HG02970 (cell line): ENCODE results near the gene RPH3AL.
"Not testable (repeated sequence)": the region's sequence is repeated elsewhere in the genome, so short reads cannot be mapped to it uniquely, and the experiment has no call there.

Experiments
- ATAC-seq: cut with Tn5 transposase; IDR thresholded peaks from one replicate; pipeline ENCODE4 v1.9.1; 2021; ENCODE audit warnings: mild to moderate bottlenecking, moderate library complexity, moderate number of reproducible peaks; ENCODE audit not compliant: unreplicated experiment, low FRiP score

The RPH3AL gene

DNA sequence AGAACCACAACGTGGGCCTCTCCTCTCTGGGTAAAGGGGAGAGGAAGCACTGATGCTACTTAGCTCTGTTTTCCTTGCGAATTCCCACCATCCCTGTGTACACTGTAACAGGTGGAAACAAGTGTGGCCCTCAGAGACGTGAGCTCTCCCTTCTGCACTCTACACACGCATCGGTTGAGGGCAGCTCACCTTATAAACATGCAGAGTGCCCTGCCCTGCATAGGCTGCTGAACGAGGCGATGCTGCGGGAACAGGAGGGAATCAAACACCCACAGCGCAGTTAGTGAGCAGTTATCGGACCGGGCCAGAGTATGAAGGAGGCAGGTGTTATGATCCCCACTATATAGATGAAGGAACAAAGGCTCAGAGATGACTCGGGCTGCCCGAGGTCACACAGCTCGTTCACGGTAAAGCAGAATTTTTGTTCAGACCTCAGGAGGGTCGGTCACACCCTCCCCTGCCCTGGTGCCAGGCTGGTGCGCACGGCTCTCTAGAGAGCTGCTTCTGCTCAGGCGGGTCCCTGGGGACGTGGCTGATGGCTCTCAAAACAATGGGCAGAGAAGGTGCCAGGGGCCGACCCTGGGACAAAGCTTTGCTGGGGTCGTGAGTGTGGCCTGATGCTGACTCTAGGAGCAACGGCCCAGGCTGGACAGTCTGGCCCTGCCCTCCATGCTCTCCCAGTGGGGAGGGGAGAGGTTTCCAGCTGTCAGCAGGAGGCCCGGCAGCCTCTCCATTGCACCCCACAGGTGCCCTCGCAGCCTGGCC, 68.5 kb downstream of the RPH3AL start:
- no peak for ATAC-seq

DNA sequence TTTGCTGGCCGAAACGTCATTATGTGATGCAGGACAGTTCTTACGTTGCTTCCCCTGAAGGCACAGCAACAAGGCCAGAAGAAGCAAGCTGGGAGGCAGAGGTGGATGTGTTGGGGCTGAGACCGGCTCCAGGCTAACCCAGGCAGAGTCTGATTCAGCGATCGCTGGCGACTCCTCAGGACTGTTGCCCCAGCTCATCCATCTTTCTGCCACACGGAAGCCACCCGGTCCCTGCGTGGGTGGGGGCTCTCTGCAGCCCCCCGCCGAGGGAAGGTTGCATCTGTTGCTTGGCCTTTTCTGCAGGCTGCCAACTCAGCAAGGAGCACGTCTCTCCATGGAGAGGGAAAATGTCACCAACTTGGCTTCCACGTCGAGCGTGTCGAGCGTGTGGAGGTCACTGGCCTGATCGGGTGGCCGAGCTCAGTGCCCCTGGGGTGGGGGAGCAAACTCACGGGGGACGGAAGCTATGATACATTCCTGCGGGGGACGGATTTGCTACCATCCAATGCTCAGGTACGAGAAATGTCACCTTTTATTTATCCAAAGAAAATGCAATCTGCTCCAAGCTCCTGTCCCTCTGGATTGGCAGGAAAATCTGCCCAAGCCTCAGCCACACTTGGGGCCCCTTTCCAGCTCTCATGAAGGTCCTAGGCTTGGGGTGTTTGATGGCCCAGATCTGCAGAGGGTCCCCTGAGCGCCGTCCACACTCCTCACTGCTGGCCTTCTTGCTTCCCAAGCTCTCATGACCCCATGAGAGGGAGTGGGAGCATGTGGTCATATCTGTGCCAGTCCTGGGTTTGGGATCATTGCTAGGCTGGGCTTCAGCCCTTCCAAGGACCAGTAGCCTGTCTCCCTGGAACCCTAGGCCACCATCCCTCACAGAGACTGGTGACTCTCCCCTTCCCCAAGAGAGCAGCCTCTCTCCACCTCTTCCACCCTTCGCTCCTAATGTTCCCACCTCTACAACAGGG, 69.4 kb downstream of the RPH3AL start:
- ATAC-seq, result no peak

DNA sequence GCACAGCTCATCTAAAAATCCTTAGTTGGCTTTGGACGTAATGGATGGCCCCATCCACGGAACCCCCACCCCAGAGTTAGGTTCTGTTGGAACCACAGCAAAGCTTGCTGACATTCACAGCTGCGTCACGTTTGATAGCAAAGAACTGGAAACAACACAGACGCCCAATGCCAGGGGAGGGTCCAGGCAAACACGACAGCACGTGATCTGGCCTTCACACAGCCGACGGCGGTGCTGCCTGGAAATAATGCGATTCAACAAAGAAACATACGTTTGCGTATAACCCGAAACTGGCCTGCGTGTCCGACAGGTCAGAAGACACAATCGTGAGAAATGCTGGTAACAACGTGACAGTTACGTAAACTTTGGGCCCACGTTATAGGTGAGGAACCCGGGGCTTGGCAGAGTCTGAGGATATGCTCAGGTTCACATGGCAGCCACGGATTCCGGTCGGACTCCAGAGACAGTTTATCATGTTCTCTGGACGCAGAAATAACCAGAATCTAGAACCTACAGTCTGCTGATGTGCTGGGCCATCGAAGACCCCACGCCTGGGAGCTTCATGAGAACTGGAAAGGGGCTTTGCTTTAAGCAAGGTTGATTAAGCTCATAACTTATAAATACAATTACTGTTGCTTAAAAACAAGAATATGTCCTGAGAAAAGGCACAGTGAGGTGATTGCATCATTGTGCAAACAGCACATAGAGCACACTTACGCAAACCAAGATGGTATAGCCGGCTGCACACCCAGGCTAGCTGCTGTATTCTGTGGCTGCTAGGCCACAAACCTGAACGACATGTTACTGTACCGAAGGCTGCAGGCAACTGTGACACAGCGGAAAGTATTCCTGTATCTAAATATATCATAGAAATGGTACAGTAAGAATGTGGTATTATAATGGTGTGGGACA, 70.4 kb downstream of the RPH3AL start:
- no peak for ATAC-seq

DNA sequence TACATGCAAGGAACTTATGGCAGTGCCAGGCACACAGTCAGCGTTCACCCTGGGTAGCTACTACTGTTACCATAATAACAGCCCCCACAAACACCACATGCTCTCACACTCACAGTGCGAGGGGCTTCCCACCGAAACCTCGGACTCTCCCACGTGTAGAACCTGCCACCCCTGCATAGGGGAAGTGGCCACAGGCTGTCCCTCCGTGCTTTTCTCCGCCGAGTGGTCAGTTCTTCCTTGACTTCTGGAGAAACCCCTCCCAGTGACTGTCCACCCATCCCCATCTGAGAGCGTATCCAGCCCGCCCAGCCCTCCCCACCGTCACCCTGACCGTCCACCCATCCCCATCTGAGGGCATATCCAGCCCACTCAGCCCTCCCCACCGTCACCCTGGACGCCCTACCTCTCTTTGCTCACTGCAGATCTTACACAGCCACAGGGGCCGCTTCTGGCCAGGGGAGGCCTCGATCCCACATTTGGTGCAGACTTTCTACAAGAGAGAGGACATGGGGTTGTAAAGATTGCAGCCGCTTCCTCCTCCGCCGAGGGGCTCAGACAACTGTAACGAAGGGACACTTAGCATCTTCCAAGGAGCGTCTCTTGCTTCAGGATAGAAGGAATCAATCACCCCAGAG, 71.1 kb downstream of the RPH3AL start:
- no peak for ATAC-seq

DNA sequence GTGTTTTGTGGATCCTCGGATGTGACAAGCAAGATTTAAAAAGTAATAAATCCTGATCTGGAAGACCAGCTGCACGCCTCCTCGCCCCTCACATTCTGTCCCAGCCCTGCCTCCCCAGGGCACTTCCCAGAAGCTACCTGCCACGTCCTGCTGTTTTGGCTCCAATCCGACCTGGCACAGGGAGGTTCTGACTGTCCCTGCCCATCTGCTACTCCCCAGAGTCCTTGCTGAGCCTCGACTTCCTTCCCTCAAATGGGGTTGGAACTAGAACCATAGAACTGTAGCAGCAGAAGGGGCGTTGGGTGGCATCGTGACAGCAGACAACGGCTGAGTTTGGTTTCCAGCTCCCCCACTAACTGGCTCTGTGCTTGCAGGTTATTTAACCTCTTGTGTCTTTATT, 71.7 kb downstream of the RPH3AL start:
- ATAC-seq, result no peak

DNA sequence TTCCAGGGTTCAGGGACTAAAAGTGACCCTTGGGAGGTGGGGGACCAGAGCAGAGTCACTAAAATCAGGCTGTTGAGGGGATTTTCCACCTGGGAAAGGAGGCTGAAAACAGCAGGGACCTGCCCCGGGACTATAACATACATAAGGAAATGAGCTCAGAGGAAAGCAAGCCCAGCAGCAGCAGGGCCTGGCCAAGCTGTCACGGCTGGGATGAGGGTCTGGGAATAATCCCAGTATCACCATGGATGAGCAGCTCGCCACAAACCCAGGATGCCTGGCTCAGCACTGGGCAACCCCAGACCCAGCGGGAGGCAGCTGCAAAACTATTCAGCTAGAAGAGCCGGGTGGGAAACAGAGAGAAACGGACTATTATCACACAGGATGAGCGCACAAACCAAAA, 72.4 kb downstream of the RPH3AL start:
- no peak for ATAC-seq

DNA sequence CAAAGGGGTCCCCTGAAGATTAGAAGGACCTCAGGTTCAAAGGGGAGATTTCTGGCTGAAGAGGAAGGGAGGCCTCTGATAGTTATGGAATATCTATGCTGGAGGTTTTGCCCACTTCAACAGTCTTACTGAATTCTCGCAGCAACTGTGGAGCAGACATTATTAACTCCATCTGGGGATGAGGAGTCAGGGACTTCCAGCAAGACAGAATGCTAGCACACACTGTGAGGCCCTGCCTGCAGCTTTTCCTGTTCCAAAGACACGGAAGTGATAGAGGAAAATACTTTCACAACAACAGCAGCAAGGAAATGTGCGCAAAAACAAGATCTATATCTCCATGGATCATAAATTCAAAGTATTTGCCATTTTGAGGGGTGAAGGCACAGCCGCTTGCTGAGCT, 72.8 kb downstream of the RPH3AL start:
- ATAC-seq, result no peak

DNA sequence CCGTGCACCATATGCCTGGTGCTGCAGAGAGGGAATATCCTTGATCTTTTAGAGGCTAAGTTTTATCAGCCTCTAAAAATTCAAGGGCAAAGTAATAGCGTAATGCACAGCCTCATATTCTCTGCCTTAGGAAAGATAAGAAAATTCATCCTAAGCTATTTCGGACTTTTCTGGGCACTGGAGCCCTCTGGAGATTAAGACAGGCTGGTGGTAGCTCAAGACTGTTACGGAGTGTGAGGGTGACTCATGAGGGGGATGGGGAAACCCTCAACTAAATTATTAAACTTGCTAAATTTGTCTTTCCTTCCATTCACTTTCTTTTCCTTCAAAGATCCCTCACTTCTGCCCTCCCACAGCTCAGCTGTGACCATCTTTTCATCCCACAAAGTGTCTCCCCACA, 73.3 kb downstream of the RPH3AL start:
- no peak for ATAC-seq

DNA sequence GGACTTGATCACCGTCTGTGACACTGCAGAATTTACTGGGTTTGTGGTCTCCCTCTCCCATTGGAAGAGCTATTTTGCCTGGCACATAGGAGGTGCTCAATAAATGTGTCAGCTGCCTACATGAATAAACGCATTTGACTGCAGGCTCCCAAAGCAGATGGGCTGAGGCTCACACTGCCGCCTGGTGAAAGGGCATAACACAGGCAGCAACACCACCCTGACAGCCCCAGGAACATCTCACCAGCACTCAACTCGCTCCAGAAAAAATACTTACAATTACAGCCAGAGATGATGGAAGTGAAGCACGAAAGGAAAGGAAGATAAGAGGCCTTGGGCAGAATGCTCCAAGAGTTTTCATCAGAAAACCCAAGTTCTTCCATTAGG, 73.9 kb downstream of the RPH3AL start:
- no peak for ATAC-seq

DNA sequence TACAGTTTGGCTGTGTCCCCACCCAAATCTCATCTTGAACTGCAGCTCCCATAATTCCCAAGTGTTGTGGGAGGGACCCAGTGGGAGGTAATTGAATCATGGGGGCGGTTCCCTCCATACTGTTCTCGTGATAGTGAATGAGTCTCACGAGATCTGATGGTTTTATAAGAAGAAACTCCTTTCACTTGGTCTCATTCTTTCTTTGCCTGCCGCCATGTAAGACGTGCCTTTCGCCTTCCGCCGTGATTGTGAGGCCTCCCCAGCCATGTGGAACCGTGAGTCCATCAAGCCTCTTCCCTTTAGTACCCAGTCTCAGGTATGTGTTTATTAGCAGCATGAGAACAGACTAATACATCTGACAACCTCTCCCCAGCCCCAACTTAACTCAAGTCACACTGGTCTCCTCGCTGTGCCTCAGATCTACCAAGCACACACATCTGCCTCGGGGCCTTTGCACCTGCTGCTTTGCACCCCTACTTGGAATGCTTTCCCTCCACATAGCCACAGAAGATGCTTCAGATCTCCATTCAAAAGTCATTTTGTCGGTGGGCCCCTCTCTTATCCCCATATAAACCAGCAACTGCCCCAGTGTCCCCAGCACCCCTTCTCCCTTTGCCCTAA, 74.4 kb downstream of the RPH3AL start:
- ATAC-seq, result no peak

DNA sequence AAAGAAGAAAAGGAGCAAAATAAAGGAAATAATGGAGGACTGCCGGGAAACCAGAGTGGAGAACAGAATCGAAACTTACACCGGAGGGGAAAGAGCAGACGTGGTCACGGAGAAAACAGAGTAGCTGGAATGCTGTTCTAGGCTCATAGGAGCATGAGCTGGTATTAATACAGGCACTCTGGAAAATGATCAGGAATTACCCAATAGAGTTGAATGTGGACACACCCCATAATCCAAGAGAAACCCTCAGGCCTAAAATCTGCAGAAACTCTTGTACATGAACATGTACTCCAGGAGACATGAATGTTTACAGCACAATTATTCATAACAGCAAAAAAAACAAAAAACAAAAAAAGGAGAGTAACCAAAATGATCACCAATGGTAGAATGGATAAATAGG, 77.7 kb downstream of the RPH3AL start:
- no peak for ATAC-seq

DNA sequence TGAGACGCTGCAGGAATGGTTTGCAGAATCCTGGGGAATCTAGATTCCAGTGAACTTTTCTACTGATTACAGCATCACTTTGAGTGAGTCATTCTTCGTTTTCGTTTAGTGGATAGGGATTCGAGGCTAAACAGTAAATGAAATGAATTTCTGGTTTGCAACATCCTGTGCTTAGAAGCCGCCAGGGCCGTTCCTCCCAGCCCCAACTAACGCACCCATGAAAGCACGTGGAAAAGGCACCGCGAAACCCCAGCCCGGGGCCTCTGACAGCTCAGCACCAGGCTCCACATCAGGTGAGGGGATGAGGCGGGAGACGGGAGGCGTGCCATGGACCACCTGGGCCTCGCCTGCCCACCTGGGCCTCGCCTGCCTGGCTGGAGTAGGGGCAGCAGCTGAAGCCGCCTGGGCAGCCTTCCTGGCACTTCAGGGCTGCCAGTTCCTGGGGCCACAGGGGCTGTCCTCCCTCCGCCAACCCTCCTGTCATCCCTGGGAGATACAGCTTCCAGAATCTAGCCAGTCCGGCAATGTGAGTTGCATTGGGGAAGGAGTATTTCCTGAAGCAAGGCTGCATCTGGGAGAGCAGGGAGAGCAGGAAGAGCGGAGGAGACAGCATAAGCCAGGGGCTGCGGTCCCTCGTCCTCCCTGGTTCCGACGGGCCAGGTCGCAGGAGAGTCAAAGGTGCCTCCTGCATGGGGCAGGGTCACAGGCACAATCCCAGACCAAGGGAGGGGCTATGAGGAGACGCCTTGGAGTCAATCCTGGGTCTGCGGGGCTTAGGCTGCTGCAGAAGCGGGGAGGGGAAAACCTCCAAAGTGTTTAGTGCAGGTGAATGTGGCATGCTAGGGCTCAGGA, 78.4 kb downstream of the RPH3AL start:
- no peak for ATAC-seq

DNA sequence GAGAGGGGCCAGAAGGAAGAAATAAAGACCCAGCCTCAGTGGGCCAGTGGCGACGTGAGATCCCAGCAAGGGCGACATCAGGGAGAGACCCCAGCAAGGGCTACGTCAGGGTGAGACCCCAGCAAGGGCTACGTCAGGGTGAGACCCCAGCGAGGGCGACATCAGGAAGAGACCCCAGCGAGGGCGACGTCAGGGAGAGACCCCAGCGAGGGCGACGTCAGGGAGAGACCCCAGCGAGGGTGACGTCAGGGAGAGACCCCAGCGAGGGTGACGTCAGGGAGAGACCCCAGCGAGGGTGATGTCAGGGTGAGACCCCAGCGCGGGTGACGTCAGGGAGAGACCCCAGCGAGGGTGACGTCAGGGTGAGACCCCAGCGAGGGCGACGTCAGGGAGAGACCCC, 79.8 kb downstream of the RPH3AL start:
- ATAC-seq, result not testable (repeated sequence)

DNA sequence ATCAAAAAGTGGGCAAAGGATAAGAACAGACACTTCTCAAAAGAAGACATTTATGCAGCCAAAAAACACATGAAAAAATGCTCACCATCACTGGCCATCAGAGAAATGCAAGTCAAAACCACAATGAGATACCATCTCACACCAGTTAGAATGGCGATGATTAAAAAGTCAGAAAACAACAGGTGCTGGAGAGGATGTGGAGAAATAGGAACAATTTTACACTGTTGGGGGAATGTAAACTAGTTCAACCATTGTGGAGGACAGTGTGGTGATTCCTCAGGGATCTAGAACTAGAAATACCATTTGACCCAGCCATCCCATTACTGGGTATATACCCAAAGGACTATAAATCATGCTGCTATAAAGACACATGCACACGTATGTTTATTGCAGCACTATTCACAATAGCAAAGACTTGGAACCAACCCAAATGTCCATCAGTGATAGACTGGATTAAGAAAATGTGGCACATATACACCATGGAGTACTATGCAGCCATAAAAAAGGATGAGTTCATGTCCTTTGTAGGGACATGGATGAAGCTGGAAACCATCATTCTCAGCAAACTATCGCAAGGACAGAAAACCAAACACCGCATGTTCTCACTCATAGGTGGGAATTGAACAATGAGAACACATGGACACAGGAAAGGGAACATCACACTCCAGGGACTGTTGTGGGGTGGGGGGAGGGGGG, 80.5 kb downstream of the RPH3AL start:
- not testable (repeated sequence) for ATAC-seq

DNA sequence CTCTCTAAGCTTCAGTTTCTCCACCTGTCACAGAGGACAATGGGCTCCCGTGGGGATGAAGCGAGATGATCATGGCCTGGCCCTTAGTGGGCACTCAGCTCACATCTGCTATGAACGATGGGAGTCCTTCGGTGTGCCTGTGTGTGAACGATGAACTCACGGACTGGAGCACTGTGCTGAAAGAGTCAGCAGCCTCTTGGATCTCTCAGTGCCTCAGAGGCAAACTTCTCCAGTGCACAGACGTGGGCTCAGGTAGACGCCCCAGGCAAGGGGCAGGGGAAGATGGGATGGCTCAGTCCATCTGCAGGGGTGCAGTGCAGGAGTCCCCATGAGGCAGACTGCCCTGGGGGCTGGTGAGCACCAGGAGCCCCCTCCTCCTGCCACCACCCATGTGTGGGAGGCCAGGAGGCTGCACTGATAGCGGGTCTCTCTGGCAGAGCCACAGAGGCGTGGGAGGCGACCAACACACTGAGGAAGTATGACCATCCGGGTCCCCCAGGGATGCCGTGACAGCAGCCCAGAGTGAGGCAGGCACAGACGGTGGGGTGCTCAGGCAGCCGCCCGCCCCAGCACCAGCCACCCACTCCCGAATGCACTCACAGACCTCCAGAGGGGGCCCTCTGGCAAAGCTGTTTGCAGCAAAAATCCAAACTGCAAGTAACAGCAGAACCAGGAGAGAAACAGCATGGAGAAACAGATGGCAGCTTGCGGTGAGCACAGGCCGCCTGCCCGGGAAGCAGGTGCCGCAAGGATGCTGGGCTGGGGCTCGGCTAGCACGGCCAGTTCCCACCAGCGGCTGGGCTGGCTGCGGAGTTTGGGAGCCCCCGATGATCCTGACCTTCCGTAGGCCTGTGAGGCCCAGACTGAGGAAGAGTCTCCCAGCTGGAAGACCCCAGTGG, 82.7 kb downstream of the RPH3AL start:
- ATAC-seq, result no peak

DNA sequence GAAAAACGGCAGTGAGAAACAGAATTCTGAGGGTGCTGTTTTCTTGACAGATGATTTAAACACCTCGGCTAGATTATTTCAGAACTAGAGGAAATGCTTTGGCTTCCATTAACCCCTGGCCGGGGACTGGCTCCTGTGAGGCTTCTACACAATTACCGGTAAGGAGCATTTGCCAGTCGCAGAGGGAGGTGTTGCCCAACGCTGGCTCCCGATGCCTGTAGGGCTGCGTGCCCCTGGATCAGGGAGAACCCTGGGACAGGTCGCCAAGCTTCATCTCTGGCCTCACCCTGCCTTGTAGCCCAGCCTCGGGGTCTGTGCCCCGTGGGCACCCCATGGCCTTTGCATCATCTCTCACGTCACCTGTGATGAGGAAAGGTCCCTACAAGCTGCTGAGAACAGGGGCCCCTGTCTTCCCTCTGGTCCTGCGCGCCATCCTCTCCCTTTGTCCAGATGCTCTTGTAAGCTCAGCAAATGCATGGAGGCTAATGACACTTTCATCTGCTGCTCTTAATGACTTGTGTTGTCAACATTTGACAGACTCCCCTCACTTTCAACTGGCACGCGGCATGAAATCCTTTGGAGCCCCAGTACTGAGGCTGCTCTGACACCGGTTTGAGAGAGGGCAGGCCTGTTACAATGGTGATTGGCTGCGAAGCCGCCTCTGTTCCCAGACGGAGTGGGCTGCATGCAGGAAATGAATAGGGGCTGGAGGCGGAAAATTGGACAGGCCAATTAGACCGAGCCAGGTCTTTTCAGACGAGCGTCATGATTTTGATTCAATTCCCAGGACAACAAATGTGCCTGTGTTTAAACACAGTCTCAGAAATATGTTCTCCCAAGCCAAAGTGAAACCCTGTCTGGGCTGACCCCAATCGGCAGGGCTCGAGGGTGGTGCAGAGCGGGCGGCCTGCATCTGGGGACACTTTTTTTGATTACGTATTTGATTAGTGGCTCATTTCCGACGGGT, 85.6 kb downstream of the RPH3AL start:
- ATAC-seq, result no peak
